ENCODE measurements around the gene STPG3.

The STPG3 gene

GRCh38 chr9:137277329-137278041 lies 26.4 kb downstream of the STPG3 start, which contains the start of gene TOR4A:
TSS of gene TOR4A (plus strand) at chr9:137277726. CDS start at chr9:137278690, 964 bp downstream.
- H3K4me3 ChIP-seq (ENCODE audit: low read depth, low read length, poor library complexity, severe bottlenecking): peak within 1 kb of the TSS; percentile 57
- no peaks in the 10 kb centered on the region for H4K20me1 ChIP-seq (ENCODE audit: insufficient read depth, low read length)
- peak within 1 kb of the TSS; percentile 64 for H3K4me2 ChIP-seq (ENCODE audit: low read length)
- no peaks in the 10 kb centered on the region for H3K79me2 ChIP-seq (ENCODE audit: insufficient read depth, low read length)
- H3K36me3 ChIP-seq (ENCODE audit: insufficient read depth, low read length): peaks cover 12% of the 10 kb centered on the region
- H3K9me2 ChIP-seq (ENCODE audit: low read depth, low read length): no peaks in the 10 kb centered on the region
- H2AFZ ChIP-seq (ENCODE audit: low read length): no peak within 1 kb of the TSS
- H3K9ac ChIP-seq (ENCODE audit: low read length): peak within 1 kb of the TSS; percentile 58
- H3K27ac ChIP-seq (ENCODE audit: low read depth, low read length, poor library complexity, severe bottlenecking): peak within 1 kb of the TSS; percentile 83
- TF ChIP-seq CTCF (IDR thresholded peaks at IDR 0.05; ENCODE audit: low read length) (no peak), EZH2 (IDR thresholded peaks at IDR 0.05; ENCODE audit: borderline replicate concordance, low read length) (no peak)
- H3F3A ChIP-seq (ENCODE audit: insufficient read depth, low read length): 0 out of 2 replicates have a peak, but pooled peaks cover 3% of the 10 kb centered on the region
- H3K4me1 ChIP-seq (ENCODE audit: insufficient read depth, low read length, severe bottlenecking): peaks cover 64% of the 10 kb centered on the region
- H3K27me3 ChIP-seq (ENCODE audit: insufficient read depth, low read length): no peaks in the 10 kb centered on the region
- no peaks in the 10 kb centered on the region for H3K9me3 ChIP-seq (ENCODE audit: low read length)

- peak overlapping the region; percentile 64 for H3K4me2 ChIP-seq (ENCODE audit: low read length)
- H3K27me3 ChIP-seq (ENCODE audit: insufficient read depth, low read length): no peaks in the 10 kb centered on the region
- H3K9ac ChIP-seq (ENCODE audit: low read length): peak overlapping the region; percentile 58
Observed at GRCh38 chr9:137278061-137278701, 27.1 kb downstream of the STPG3 start.

More at GRCh38 chr9:137278061-137278701, 27.1 kb downstream of the STPG3 start:
- Histone ChIP-seq H4K20me1 (ENCODE audit: insufficient read depth, low read length) (no peaks in the 10 kb centered on the region), H2AFZ (ENCODE audit: low read length) (no peak overlapping the region), H3K9me2 (ENCODE audit: low read depth, low read length) (no peaks in the 10 kb centered on the region), H3K36me3 (ENCODE audit: insufficient read depth, low read length) (peaks cover 5% of the 10 kb centered on the region), H3F3A (ENCODE audit: insufficient read depth, low read length) (0 out of 2 replicates have a peak, but pooled peaks cover 4% of the 10 kb centered on the region), H3K4me3 (ENCODE audit: low read depth, low read length, poor library complexity, severe bottlenecking) (peak overlapping the region; percentile 57), H3K79me2 (ENCODE audit: insufficient read depth, low read length) (no peaks in the 10 kb centered on the region), H3K4me1 (ENCODE audit: insufficient read depth, low read length, severe bottlenecking) (peaks cover 64% of the 10 kb centered on the region), H3K27ac (ENCODE audit: low read depth, low read length, poor library complexity, severe bottlenecking) (peak overlapping the region; percentile 83), H3K9me3 (ENCODE audit: low read length) (no peaks in the 10 kb centered on the region)
- TF ChIP-seq CTCF (IDR thresholded peaks at IDR 0.05; ENCODE audit: low read length) (no peak), EZH2 (IDR thresholded peaks at IDR 0.05; ENCODE audit: borderline replicate concordance, low read length) (no peak)

Data from OCI-LY1 (cell line).